SU-DHL-6 (cell line): Measurements from ENCODE around the gene FOXN3.

Experiments used
- CTCF ChIP-seq: fragments of 200-600 bp; sonication (generic); IDR thresholded peaks from one replicate; pipeline ENCODE4 v1.5.1; 2017; ENCODE audit warnings: antibody characterized with exemption, mild to moderate bottlenecking, low read length, moderate library complexity; ENCODE audit not compliant: insufficient read depth, poor library complexity, severe bottlenecking
- EZH2phosphoT487 ChIP-seq: fragments of 200-600 bp; sonication (generic), shearing (Covaris generic); conservative IDR thresholded peaks from 2 replicates; pipeline ENCODE4 v1.6.1; 2018; ENCODE audit warnings: mild to moderate bottlenecking, antibody characterized with exemption, low read length, moderate library complexity, mixed read lengths

- TF ChIP-seq CTCF (no peak), EZH2phosphoT487 (no peak)
Observed at GRCh38 chr14:89388853-89389252, 28.2 kb downstream of the FOXN3 start.
